Natural killer cell (primary cell): ENCODE results near the gene HTRA3. TPM values are rescaled to one million over a fixed set of nuclear protein-coding genes. Genes with fewer than 3 reads are reported as not detected.

Experiments used
- ATAC-seq, 3 donors: fragments of 150-1000 bp in 2 of 3; fragments of 200-7000 bp in 1 of 3; cut with Tn5 transposase; 1 replicate in 1 of 3; 2 replicates in 2 of 3; pipeline ENCODE4 v1.10.0; 2021; ENCODE audit warnings: mild to moderate bottlenecking in 2 of 3, moderate library complexity in 2 of 3
- DNase-seq, 2 donors: peaks; one replicate each; pipeline versions ENCODE4 v3.0.0 to v3.0.0-alpha.2; 2013 to 2021; ENCODE audit warnings: mixed read lengths in 1 of 2
- H3K27ac ChIP-seq: one replicate; pipeline ENCODE4 v1.5.1; 2013; ENCODE audit warnings: mild to moderate bottlenecking, low read length
- H3K27me3 ChIP-seq: one replicate; pipeline ENCODE4 v1.6.1; 2013; ENCODE audit warnings: low read length; ENCODE audit not compliant: control insufficient read depth, insufficient read depth
- H3K36me3 ChIP-seq: one replicate; pipeline ENCODE4 v1.6.1; 2013; ENCODE audit warnings: low read length; ENCODE audit not compliant: control insufficient read depth, insufficient read depth
- H3K4me1 ChIP-seq: one replicate; pipeline ENCODE4 v1.6.1; 2013; ENCODE audit warnings: low read length; ENCODE audit not compliant: control insufficient read depth, insufficient read depth
- H3K4me3 ChIP-seq: one replicate; pipeline ENCODE4 v1.5.1; 2013; ENCODE audit warnings: low read length
- H3K9me3 ChIP-seq: one replicate; pipeline ENCODE4 v1.6.1; 2013; ENCODE audit warnings: low read length; ENCODE audit not compliant: control insufficient read depth, insufficient read depth
- H3K27ac Mint-ChIP-seq, 2 donors: one replicate each; pipeline ENCODE4 v1.8.0; 2022; ENCODE audit warnings: mild to moderate bottlenecking in 2 of 2, mixed read lengths in 2 of 2, moderate library complexity in 1 of 2
- H3K27me3 Mint-ChIP-seq, 2 donors: one replicate each; pipeline ENCODE4 v1.8.0; 2022; ENCODE audit warnings: low read depth in 2 of 2, mixed read lengths in 2 of 2
- H3K36me3 Mint-ChIP-seq: one replicate; pipeline ENCODE4 v1.8.0; 2022; ENCODE audit warnings: mixed read lengths
- H3K4me1 Mint-ChIP-seq, 2 donors: one replicate each; pipeline ENCODE4 v1.8.0; 2022; ENCODE audit warnings: mixed read lengths in 2 of 2
- H3K4me3 Mint-ChIP-seq: one replicate; pipeline ENCODE4 v1.8.0; 2022; ENCODE audit warnings: mild to moderate bottlenecking, moderate library complexity, mixed read lengths
- H3K9me3 Mint-ChIP-seq, 2 donors: one replicate each; pipeline ENCODE4 v1.8.0; 2022; ENCODE audit warnings: mixed read lengths in 2 of 2
- WGBS: methylation state at CpG from one replicate; pipeline ENCODE4 v1.1.7; 2013; ENCODE audit warnings: missing lambda C conversion rate; ENCODE audit not compliant: insufficient coverage; 5-methylcytosine and 5-hydroxymethylcytosine counted together
- intact Hi-C: fragments of 100-400 bp; cut with micrococcal nuclease; formaldehyde crosslinking; loops from one replicate; pipeline ENCODE4 v1.14.2; 2022
- total RNA-seq, 4 donors: library from RNA; stranded (reverse); fragments of 120-200 nt in 1 of 4; gene quantifications; one replicate each; pipeline versions ENCODE4 v1.2.3 to v1.2.4, GENCODE V29; 2013 to 2022
- TF ChIP-seq, protein P1 (sequence below): fragments of 200-600 bp; IDR thresholded peaks from one replicate; pipeline ENCODE4 v1.8.0; 2022; ENCODE audit warnings: antibody characterized with exemption

HTRA3 gene
- total RNA-seq, 3 donors from 2014 or later (not counting 1 experiment from before 2014, with no cell fraction given): not detected

DNA sequence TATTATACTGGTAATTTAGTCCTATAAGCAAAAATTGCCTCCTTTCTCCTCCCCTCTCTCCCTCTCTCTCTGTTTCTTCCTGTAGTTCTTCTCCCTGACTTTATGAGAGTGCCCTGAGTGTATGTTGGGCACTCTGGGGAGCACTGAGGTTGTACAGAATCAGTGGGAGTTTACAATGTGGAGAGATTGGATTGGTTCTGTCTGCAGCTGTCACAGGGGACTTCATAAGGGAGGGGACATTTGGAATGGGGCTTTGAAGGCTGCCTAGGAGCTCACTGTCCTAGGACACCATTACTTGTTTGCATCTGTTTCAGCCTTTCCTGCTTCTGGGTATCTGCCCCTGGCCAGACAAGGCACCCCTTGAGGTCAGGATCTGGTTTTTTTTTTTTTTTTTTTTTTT is 47.6 kb upstream of the HTRA3 start:
- Histone ChIP-seq H3K4me1 (peaks cover 25% of the 10 kb centered on the region), H3K9me3 (no peaks in the 10 kb centered on the region), H3K27ac (peak overlapping the region; percentile 49), H3K27me3 (no peaks in the 10 kb centered on the region), H3K36me3 (peaks cover 35% of the 10 kb centered on the region), H3K4me3 (no peak overlapping the region)
- H3K36me3 Mint-ChIP-seq: no peaks in the 10 kb centered on the region
- no peaks in the 10 kb centered on the region for H3K9me3 Mint-ChIP-seq
- H3K4me3 Mint-ChIP-seq: no peak overlapping the region
- DNase-seq: no peak
- intact Hi-C loops: no loop called here
- TF ChIP-seq, protein P1, sequence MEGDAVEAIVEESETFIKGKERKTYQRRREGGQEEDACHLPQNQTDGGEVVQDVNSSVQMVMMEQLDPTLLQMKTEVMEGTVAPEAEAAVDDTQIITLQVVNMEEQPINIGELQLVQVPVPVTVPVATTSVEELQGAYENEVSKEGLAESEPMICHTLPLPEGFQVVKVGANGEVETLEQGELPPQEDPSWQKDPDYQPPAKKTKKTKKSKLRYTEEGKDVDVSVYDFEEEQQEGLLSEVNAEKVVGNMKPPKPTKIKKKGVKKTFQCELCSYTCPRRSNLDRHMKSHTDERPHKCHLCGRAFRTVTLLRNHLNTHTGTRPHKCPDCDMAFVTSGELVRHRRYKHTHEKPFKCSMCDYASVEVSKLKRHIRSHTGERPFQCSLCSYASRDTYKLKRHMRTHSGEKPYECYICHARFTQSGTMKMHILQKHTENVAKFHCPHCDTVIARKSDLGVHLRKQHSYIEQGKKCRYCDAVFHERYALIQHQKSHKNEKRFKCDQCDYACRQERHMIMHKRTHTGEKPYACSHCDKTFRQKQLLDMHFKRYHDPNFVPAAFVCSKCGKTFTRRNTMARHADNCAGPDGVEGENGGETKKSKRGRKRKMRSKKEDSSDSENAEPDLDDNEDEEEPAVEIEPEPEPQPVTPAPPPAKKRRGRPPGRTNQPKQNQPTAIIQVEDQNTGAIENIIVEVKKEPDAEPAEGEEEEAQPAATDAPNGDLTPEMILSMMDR: no peak
- no peak for ATAC-seq
- no peaks in the 10 kb centered on the region for H3K27me3 Mint-ChIP-seq
- peak overlapping the region; percentile 24 to 31 for H3K27ac Mint-ChIP-seq
- H3K4me1 Mint-ChIP-seq: peaks cover 0 to 4% of the 10 kb centered on the region in 2 donors

DNA sequence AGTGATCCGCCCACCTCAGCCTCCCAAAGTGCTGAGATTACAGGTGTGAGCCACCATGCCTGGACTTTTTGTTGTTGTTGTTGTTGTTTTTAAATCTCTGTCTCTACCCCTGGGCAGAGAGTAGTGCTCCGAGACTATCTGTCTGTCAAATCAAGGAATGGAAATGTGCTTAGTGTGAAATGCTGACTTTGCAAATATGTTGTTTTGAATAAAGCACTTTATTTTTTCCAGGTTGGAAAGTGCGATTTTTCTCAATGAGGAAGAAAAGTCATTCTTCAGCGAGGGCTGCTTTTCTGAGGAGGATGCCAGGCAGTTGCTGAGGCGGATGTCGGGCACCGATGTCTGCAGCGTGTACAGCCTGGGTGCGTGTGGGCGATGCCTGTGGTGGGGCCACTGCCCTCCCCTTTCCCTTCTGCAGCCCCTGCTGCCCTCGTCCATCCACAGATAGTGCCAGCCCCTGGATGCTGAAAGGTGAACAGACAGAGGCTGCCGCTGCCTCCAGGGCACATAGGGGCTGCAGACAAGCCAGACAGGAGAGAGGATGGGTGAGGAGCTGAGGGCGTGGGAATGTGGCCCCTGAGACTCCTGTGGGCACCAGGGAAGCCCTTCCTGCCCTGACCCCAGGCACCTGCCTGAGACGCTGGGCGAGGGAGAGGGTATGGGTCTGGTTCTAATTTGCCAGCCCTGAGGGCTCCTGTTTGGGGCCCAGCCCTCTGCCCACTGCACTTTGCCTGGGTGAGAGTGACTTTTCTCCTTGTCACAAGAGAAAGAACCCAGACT is 46.8 kb upstream of the HTRA3 start:
- Mint-ChIP-seq H3K4me3 (no peak overlapping the region), H3K27me3 (no peaks in the 10 kb centered on the region), H3K36me3 (no peaks in the 10 kb centered on the region), H3K4me1 (peaks cover 0 to 4% of the 10 kb centered on the region in 2 donors), H3K27ac (no peak overlapping the region), H3K9me3 (no peaks in the 10 kb centered on the region)
- Histone ChIP-seq H3K4me1 (peaks cover 32% of the 10 kb centered on the region), H3K36me3 (peaks cover 35% of the 10 kb centered on the region), H3K4me3 (no peak overlapping the region), H3K27me3 (no peaks in the 10 kb centered on the region), H3K27ac (no peak overlapping the region), H3K9me3 (no peaks in the 10 kb centered on the region)
- WGBS: 95% methylated on average over 15 of the region's 15 CpGs
- TF ChIP-seq, protein P1: no peak
- DNase-seq: no peak
- ATAC-seq: no peak
- intact Hi-C loops: no loop called here

DNA sequence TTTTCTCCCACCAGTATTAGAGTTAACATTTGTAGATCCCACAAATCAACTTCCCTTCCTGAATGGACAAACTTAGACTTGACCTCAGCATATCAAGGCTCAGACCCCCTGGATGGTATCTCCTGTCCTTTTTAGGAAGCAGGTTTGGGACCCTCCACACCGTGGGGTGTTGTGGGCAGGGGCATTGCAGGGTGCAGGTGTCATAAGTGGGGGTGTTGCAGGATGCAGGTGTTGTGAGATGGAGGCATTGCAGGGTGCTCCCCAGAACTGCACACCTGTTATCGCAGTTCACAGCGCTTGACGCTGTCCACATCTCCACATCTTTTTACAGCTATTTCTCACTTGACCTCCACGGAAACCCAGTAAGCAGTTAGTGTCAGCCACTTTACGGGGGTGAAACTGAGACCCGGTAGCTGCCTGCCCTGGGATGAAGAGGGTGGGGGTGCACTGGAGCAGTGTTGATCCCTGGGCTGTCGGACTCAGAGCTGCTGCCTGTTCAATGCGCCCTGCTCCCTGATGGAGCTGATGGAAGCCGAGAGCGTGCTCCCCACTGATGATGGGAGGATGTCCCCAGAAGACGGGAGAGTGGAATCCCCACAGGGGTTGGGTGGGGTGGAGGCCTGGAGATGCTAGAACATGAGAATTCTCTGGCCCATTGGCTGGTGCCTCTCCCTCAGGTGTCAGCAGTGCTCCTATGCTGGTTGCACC is 45.1 kb upstream of the HTRA3 start:
- no peak overlapping the region for H3K4me3 ChIP-seq
- intact Hi-C loops: no loop called here
- H3K9me3 ChIP-seq: no peaks in the 10 kb centered on the region
- no peaks in the 10 kb centered on the region for H3K27me3 ChIP-seq
- Mint-ChIP-seq H3K27ac (no peak overlapping the region), H3K9me3 (no peaks in the 10 kb centered on the region), H3K4me1 (peaks cover 0 to 16% of the 10 kb centered on the region in 2 donors), H3K4me3 (no peak overlapping the region), H3K36me3 (no peaks in the 10 kb centered on the region), H3K27me3 (no peaks in the 10 kb centered on the region)
- peaks cover 34% of the 10 kb centered on the region for H3K36me3 ChIP-seq
- no peak overlapping the region for H3K27ac ChIP-seq
- DNase-seq (no peak), ATAC-seq (no peak)
- WGBS: 66% methylated on average over 12 of the region's 12 CpGs
- H3K4me1 ChIP-seq: peaks cover 48% of the 10 kb centered on the region
- TF ChIP-seq, protein P1: no peak
